ENCODE data around the gene TPM3. TPM values are rescaled to one million over a fixed set of nuclear protein-coding genes. Genes with fewer than 3 reads are reported as not detected.
"Not testable (repeated sequence)": the region's sequence is repeated elsewhere in the genome, so short reads cannot be mapped to it uniquely, and the experiment has no call there.

The TPM3 gene
- total RNA-seq, 4 donors from 2014 or later: 200 to 451 (median 280) TPM

GRCh38 chr1:154236855-154237254, 45.0 kb upstream of the TPM3 start:
- Histone ChIP-seq H3K36me3 (peaks cover 0 to 93% (median 0%) of the 10 kb centered on the region in 3 donors), H3K4me3 (no peak overlapping the region), H3K9me3 (no peaks in the 10 kb centered on the region), H3K4me1 (no peaks in the 10 kb centered on the region), H3K27ac (no peak overlapping the region), H3K27me3 (no peaks in the 10 kb centered on the region)
- DNase-seq: no peak
- TF ChIP-seq, protein P1, sequence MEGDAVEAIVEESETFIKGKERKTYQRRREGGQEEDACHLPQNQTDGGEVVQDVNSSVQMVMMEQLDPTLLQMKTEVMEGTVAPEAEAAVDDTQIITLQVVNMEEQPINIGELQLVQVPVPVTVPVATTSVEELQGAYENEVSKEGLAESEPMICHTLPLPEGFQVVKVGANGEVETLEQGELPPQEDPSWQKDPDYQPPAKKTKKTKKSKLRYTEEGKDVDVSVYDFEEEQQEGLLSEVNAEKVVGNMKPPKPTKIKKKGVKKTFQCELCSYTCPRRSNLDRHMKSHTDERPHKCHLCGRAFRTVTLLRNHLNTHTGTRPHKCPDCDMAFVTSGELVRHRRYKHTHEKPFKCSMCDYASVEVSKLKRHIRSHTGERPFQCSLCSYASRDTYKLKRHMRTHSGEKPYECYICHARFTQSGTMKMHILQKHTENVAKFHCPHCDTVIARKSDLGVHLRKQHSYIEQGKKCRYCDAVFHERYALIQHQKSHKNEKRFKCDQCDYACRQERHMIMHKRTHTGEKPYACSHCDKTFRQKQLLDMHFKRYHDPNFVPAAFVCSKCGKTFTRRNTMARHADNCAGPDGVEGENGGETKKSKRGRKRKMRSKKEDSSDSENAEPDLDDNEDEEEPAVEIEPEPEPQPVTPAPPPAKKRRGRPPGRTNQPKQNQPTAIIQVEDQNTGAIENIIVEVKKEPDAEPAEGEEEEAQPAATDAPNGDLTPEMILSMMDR (IDR thresholded peaks at IDR 0.05): no peak
- TF ChIP-seq POLR2A (IDR thresholded peaks at IDR 0.05): no peak

DNA sequence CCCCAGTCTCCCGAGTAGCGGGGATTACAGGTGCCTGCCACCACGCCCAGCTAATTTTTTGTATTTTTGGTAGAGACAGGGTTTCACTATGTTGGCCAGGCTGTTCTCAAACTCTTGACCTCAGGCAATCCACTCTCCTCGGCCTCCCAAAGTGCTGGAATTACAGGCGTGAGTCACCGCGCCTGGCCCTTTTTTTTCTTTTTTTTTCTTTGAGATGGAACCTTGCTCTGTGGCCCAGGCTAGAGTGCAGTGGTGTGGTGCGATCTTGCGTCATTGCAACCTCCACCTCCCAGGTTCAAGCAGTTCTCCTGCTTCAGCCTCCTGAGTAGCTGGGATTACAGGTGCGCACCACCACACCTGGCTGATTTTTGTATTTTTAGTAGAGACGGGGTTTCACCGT, 41.2 kb upstream of the TPM3 start:
- not testable (repeated sequence) for H3K9me3 ChIP-seq, H3K4me3 ChIP-seq, H3K27ac ChIP-seq, DNase-seq, H3K27me3 ChIP-seq, H3K4me1 ChIP-seq
- H3K36me3 ChIP-seq: peaks cover 0 to 99% (median 0%) of the 10 kb centered on the region in 3 donors

- DNase-seq, H3K4me1 ChIP-seq, H3K9me3 ChIP-seq, H3K27ac ChIP-seq, H3K27me3 ChIP-seq, H3K4me3 ChIP-seq: not testable (repeated sequence)
- H3K36me3 ChIP-seq: peaks cover 0 to 99% (median 0%) of the 10 kb centered on the region in 3 donors
Measured at GRCh38 chr1:154231112-154231511, 39.2 kb upstream of the TPM3 start.

- no peak overlapping the region for H3K27ac ChIP-seq
- H3K9me3 ChIP-seq: no peaks in the 10 kb centered on the region
- no peaks in the 10 kb centered on the region for H3K27me3 ChIP-seq
- H3K36me3 ChIP-seq: peaks cover 0 to 49% (median 0%) of the 10 kb centered on the region in 3 donors
- H3K4me1 ChIP-seq: peaks cover 0 to 10% (median 3%) of the 10 kb centered on the region in 4 donors
- TF ChIP-seq, protein P1 (IDR thresholded peaks at IDR 0.05): no peak
- no peak for TF ChIP-seq POLR2A (IDR thresholded peaks at IDR 0.05)
- no peak overlapping the region for H3K4me3 ChIP-seq
- no peak for DNase-seq
Measured at GRCh38 chr1:154225370-154225769, 33.5 kb upstream of the TPM3 start.

- no peak for TF ChIP-seq POLR2A (IDR thresholded peaks at IDR 0.05)
- TF ChIP-seq, protein P1 (IDR thresholded peaks at IDR 0.05): no peak
Measured at GRCh38 chr1:154223621-154224020, 31.7 kb upstream of the TPM3 start.

GRCh38 chr1:154222918-154223317, 31.0 kb upstream of the TPM3 start:
- peaks cover 0 to 34% (median under 1%) of the 10 kb centered on the region in 3 donors for H3K36me3 ChIP-seq
- H3K27me3 ChIP-seq: no peaks in the 10 kb centered on the region
- peaks cover 0 to 26% (median 10%) of the 10 kb centered on the region in 4 donors for H3K4me1 ChIP-seq
- no peak for DNase-seq
- no peak overlapping the region for H3K27ac ChIP-seq
- no peaks in the 10 kb centered on the region for H3K9me3 ChIP-seq
- H3K4me3 ChIP-seq: no peak overlapping the region
- no peak for TF ChIP-seq POLR2A (IDR thresholded peaks at IDR 0.05)
- TF ChIP-seq, protein P1 (IDR thresholded peaks at IDR 0.05): no peak

More at GRCh38 chr1:154223621-154224020, 31.7 kb upstream of the TPM3 start:
- H3K36me3 ChIP-seq: peaks cover 0 to 34% (median 0%) of the 10 kb centered on the region in 3 donors
- H3K4me1 ChIP-seq: peaks cover 0 to 20% (median 8%) of the 10 kb centered on the region in 4 donors
- H3K27me3 ChIP-seq: no peaks in the 10 kb centered on the region
- H3K9me3 ChIP-seq: no peaks in the 10 kb centered on the region
- H3K4me3 ChIP-seq: no peak overlapping the region
- no peak for DNase-seq
- no peak overlapping the region for H3K27ac ChIP-seq

DNA sequence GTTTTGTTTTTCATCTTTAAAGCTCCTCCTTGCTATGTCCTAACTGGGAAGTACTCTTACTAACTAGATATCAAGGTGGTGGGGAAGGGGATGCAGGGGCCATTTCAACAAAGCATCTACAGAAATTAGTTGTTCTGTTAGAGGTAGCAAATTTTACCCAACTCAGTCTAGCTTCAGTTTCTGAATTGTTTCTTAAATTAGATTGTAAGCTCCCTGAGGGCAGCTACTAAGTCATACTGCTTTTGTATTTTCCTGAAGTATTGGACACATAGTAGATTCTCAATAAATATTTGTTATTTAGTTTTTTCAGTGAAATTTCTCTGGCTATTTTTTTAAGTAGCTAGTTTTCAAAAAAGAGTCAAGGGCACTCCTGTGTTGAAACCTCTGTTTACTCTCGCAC, 30.6 kb upstream of the TPM3 start:
- TF ChIP-seq, protein P1 (IDR thresholded peaks at IDR 0.05): no peak
- no peak for TF ChIP-seq POLR2A (IDR thresholded peaks at IDR 0.05)
- H3K27ac ChIP-seq: peak overlapping the region in 1 of 4 donors; percentile 97
- no peaks in the 10 kb centered on the region for H3K9me3 ChIP-seq
- no peak for DNase-seq
- H3K36me3 ChIP-seq: peaks cover 0 to 34% (median 4%) of the 10 kb centered on the region in 3 donors
- peaks cover 0 to 30% (median 10%) of the 10 kb centered on the region in 4 donors for H3K4me1 ChIP-seq
- H3K27me3 ChIP-seq: no peaks in the 10 kb centered on the region
- H3K4me3 ChIP-seq: peak overlapping the region in 1 of 4 donors; percentile 70
